K562 (cell line): ENCODE measurements around the gene BCL3. TPM values are rescaled to one million over a fixed set of nuclear protein-coding genes. Genes with fewer than 3 reads are reported as not detected.

Experiments used
- BRCA1 ChIP-seq, 2 experiments: fragments of 450-650 bp in 1 of 2; sonication (generic) in 1 of 2; formaldehyde crosslinking in 1 of 2; IDR thresholded peaks; 2 replicates each; pipeline versions ENCODE4 v1.5.0 to v1.6.1; 2017 to 2020; ENCODE audit warnings: mild to moderate bottlenecking in 1 of 2, missing genetic modification reagents in 1 of 2
- CTBP1 ChIP-seq: fragments of 450-650 bp; IDR thresholded peaks from 2 replicates; pipeline ENCODE4 v1.6.1; 2016; ENCODE audit warnings: borderline replicate concordance
- TEAD1 ChIP-seq, 2 experiments: fragments of 450-650 bp in 1 of 2; sonication (generic) in 1 of 2; formaldehyde crosslinking; IDR thresholded peaks; 2 replicates each; pipeline versions ENCODE4 v1.4.0 to v1.8.0; 2020 to 2022; ENCODE audit warnings: mild to moderate bottlenecking in 2 of 2, missing genetic modification reagents in 1 of 2
- U2AF1 ChIP-seq: fragments of 200-400 bp; formaldehyde crosslinking; optimal IDR thresholded peaks from 2 replicates; pipeline ENCODE3; 2017; ENCODE audit warnings: mild to moderate bottlenecking, low read depth, low read length, moderate library complexity
- ZFP36 ChIP-seq: fragments of 150-350 bp; IDR thresholded peaks from 2 replicates; pipeline ENCODE4 v1.6.1; 2018; ENCODE audit warnings: low read length, low read depth; ENCODE audit not compliant: partially characterized antibody
- ZNF354B ChIP-seq: fragments of 250-450 bp; sonication (Bioruptor Pico); IDR thresholded peaks from 2 replicates; pipeline ENCODE4 v1.4.0; 2020
- ZNF444 ChIP-seq: fragments of 250-450 bp; sonication (Bioruptor Pico); IDR thresholded peaks from 2 replicates; pipeline ENCODE4 v1.4.0; 2020; ENCODE audit warnings: mild to moderate bottlenecking, moderate library complexity
- ZNF717 ChIP-seq: fragments of 250-450 bp; sonication (Bioruptor Pico); IDR thresholded peaks from 2 replicates; pipeline ENCODE4 v1.5.0; 2021
- polyA plus RNA-seq, 8 experiments: library from polyadenylated mRNA; depleted of rRNA in 4 of 8; stranded (reverse) in 5 of 8; unstranded in 3 of 8; fragments of >200 nt; fragmentation: Nextera tagmentation in 2 of 8; fragmentation: Illumina TruSeq in 1 of 8; extraction: Ambion mirVana in 2 of 8; extraction: Trizol in 1 of 8; gene quantifications; 2 replicates each; pipeline versions ENCODE4 v1.2.1 to v1.2.3, GENCODE V29; 2011 to 2014; ENCODE audit warnings: inconsistent platforms in 1 of 8, missing spikeins in 1 of 8
- total RNA-seq, 7 experiments: library from RNA; depleted of rRNA in 6 of 7; stranded (reverse); fragments of >200 nt in 6 of 7; fragmentation: Illumina TruSeq in 2 of 7; extraction: Trizol in 2 of 7; gene quantifications; 2 replicates each; pipeline versions ENCODE4 v1.2.1 to v1.2.3, GENCODE V29; 2011 to 2021; ENCODE audit warnings: low replicate concordance in 1 of 7
- TF ChIP-seq, protein P1 (sequence below): fragments of 250-450 bp; sonication (Bioruptor Pico); IDR thresholded peaks from 2 replicates; pipeline ENCODE4 v1.4.0; 2020; ENCODE audit warnings: mild to moderate bottlenecking, moderate library complexity
- TF ChIP-seq, protein P2 (sequence below): IDR thresholded peaks from 2 replicates; pipeline ENCODE4 v1.6.1; 2014; ENCODE audit warnings: antibody characterized with exemption

BCL3 gene
- total and polyA plus RNA-seq, 9 of the 15 experiments (the other 6 are each of a cell fraction or from before 2014, with no cell fraction given), result 0.03 to 2.4 (median 0.50) TPM; not detected in 1

DNA sequence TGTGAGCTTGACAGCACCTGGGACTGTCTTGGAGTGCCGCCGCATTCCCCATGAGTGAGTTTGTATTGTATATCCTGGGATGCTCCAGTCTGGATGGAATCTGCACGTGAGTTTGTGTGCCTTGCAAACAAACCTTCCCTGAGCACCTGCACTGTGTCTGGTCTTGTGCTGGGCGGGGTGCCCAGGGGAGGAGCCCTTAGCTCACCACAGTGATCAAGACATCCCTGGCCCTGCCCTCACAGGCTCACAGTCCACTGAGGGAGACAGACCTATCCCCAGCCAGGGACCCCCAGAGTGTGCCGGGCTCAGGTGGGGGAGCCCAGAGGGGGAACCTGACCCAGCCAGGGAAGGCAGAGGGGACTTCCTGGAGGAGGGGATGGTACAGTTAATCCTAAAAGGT lies 58.7 kb downstream of the BCL3 start (continued):
- TF ChIP-seq, protein P1, sequence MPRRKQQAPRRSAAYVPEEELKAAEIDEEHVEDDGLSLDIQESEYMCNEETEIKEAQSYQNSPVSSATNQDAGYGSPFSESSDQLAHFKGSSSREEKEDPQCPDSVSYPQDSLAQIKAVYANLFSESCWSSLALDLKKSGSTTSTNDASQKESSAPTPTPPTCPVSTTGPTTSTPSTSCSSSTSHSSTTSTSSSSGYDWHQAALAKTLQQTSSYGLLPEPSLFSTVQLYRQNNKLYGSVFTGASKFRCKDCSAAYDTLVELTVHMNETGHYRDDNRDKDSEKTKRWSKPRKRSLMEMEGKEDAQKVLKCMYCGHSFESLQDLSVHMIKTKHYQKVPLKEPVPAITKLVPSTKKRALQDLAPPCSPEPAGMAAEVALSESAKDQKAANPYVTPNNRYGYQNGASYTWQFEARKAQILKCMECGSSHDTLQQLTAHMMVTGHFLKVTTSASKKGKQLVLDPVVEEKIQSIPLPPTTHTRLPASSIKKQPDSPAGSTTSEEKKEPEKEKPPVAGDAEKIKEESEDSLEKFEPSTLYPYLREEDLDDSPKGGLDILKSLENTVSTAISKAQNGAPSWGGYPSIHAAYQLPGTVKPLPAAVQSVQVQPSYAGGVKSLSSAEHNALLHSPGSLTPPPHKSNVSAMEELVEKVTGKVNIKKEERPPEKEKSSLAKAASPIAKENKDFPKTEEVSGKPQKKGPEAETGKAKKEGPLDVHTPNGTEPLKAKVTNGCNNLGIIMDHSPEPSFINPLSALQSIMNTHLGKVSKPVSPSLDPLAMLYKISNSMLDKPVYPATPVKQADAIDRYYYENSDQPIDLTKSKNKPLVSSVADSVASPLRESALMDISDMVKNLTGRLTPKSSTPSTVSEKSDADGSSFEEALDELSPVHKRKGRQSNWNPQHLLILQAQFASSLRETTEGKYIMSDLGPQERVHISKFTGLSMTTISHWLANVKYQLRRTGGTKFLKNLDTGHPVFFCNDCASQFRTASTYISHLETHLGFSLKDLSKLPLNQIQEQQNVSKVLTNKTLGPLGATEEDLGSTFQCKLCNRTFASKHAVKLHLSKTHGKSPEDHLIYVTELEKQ, result no peak
- TF ChIP-seq ZNF717 (CRISPR knock-in tag) (no peak), ZFP36 (peak; percentile 42), TEAD1 (CRISPR knock-in tag; IDR thresholded peaks at IDR 0.05) (no peak), ZNF354B (CRISPR knock-in tag) (no peak), ZNF444 (CRISPR knock-in tag) (no peak), BRCA1 (IDR thresholded peaks at IDR 0.05) (no peak), BRCA1 (CRISPR knock-in tag; IDR thresholded peaks at IDR 0.05) (no peak), U2AF1 (no peak), CTBP1 (no peak)
- TF ChIP-seq, protein P2, sequence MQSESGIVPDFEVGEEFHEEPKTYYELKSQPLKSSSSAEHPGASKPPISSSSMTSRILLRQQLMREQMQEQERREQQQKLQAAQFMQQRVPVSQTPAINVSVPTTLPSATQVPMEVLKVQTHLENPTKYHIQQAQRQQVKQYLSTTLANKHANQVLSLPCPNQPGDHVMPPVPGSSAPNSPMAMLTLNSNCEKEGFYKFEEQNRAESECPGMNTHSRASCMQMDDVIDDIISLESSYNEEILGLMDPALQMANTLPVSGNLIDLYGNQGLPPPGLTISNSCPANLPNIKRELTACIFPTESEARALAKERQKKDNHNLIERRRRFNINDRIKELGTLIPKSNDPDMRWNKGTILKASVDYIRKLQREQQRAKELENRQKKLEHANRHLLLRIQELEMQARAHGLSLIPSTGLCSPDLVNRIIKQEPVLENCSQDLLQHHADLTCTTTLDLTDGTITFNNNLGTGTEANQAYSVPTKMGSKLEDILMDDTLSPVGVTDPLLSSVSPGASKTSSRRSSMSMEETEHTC, result no peak
